ENCODE results near the gene SYTL1. TPM values are rescaled to one million over a fixed set of nuclear protein-coding genes. Genes with fewer than 3 reads are reported as not detected.

Gene SYTL1
- total and polyA plus RNA-seq, 9 of the 15 experiments (the other 6 are each of a cell fraction or from before 2014, with no cell fraction given), result 0.04 to 9.3 (median 1.7) TPM

- no peak for TF ChIP-seq ATF3 (IDR thresholded peaks at IDR 0.05)
- TF ChIP-seq ATF3 (CRISPR knock-in tag; conservative IDR thresholded peaks at IDR 0.05), result no peak
- no peak for TF ChIP-seq RBM39 (optimal IDR thresholded peaks at IDR 0.05; ENCODE audit: low read depth, low read length)
- no peak for TF ChIP-seq ETS2 (tag; IDR thresholded peaks at IDR 0.05; ENCODE audit: borderline replicate concordance, poor library complexity, severe bottlenecking)
- 0 out of 2 replicates have a peak, but pooled peaks have one; percentile 2 for TF ChIP-seq JUN (IDR thresholded peaks at IDR 0.05; ENCODE audit: borderline replicate concordance, low read depth, low read length)
- no peak for TF ChIP-seq JUN (CRISPR knock-in tag; IDR thresholded peaks at IDR 0.05; ENCODE audit: borderline replicate concordance)
- TF ChIP-seq E2F4 (CRISPR knock-in tag; IDR thresholded peaks at IDR 0.05; ENCODE audit: low read depth), result no peak
- TF ChIP-seq ZNF384 (IDR thresholded peaks at IDR 0.05; ENCODE audit: low read depth, low read length), result no peak
- TF ChIP-seq POLR3A (IDR thresholded peaks at IDR 0.05; ENCODE audit: borderline replicate concordance, extremely low read depth, insufficient read depth, insufficient read length), result no peak
- TF ChIP-seq NR2C2 (CRISPR knock-in tag; IDR thresholded peaks at IDR 0.05), result no peak
- TF ChIP-seq NR2C2 (tag; IDR thresholded peaks at IDR 0.05), result peak; percentile 59; the same call in 1 of the 2 replicates
- no peak for TF ChIP-seq POLR2AphosphoS2 (IDR thresholded peaks at IDR 0.05; ENCODE audit: low read length)
- no peak for TF ChIP-seq MEF2D (tag; conservative IDR thresholded peaks at IDR 0.05; ENCODE audit: low read depth)
- TF ChIP-seq KDM2B (CRISPR knock-in tag; IDR thresholded peaks at IDR 0.05), result no peak
- no peak for TF ChIP-seq ZNF785 (CRISPR knock-in tag; IDR thresholded peaks at IDR 0.05)
- no peak for TF ChIP-seq NCOA2 (IDR thresholded peaks at IDR 0.05; ENCODE audit: partially characterized antibody in 2 of 2)
- TF ChIP-seq ZNF316 (IDR thresholded peaks at IDR 0.05), result no peak
- TF ChIP-seq HDGF (IDR thresholded peaks at IDR 0.05), result no peak
- no peak for TF ChIP-seq ZBTB33 (CRISPR knock-in tag; IDR thresholded peaks at IDR 0.05)
- TF ChIP-seq ATF1 (CRISPR knock-in tag; IDR thresholded peaks at IDR 0.05), result no peak
- TF ChIP-seq ATF1 (tag; IDR thresholded peaks at IDR 0.05), result no peak
- no peak for TF ChIP-seq HEY1 (CRISPR knock-in tag; IDR thresholded peaks at IDR 0.05; ENCODE audit: borderline replicate concordance)
- no peak for TF ChIP-seq ZHX1 (conservative IDR thresholded peaks at IDR 0.05; ENCODE audit: low read length)
Measured at GRCh38 chr1:27367160-27367650, 25.4 kb downstream of the SYTL1 start (continued).

Measured in K562 (cell line).